Right lobe of liver (tissue), 4 donors: ENCODE results near the gene NUBP2.

Experiments
- CTCF ChIP-seq, 4 donors: fragments of 200-600 bp in 3 of 4; fragments of 450-650 bp in 1 of 4; IDR thresholded peaks; one replicate each; pipeline versions ENCODE4 v1.5.1 to v1.8.0; 2016 to 2022; ENCODE audit warnings: antibody characterized with exemption in 4 of 4, mild to moderate bottlenecking in 2 of 4
- POLR2A ChIP-seq: fragments of 450-650 bp; IDR thresholded peaks from one replicate; pipeline ENCODE4 v1.6.1; 2017; ENCODE audit warnings: antibody characterized with exemption, mild to moderate bottlenecking
- donor health status: DM: no; HTN: no; CAD: no.
- donor health status: DM: no; HTN: no; CAD: no.
- donor health status: DM: no; HTN: yes; CAD: no.

DNA sequence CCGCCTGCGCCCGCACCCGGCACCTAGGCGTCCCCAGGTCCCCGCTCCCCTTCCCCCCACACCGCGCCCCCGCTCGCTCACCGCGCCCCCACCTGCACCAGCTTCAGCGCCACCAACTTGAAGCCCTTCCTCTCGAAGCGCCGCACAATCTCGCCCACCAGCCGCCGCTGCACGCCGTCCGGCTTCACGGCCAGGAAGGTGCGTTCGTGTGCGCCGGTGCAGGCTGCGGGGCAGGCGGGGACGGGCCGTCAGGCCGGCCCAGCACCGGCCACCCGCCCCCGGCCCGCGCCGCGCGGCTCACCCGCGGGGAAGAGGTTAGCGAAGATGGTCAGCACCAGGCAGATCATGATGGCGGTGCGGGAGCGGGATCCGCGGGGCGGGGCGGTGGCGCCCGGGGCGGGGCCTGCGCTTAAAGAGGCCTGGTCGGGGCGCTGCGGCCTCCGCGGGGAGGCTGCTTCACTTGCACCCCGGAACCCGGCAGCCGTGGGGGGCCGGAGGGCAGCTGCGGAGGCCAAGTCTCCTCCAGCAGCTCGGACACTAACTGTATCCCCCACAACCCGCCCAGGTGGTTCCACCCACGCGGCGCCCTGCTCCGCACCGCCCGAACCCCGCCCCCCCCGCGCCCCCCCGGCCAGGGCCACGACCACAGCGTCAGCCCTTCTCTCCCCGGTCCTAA, 11.4 kb upstream of the NUBP2 start, which contains the start of gene NME3:
- TF ChIP-seq CTCF (IDR thresholded peaks at IDR 0.05) (no peak), POLR2A (no peak)
